Tibial nerve (tissue), 3 donors: ENCODE measurements around the gene ZBTB7C.

Experiments
- CTCF ChIP-seq, 5 experiments: fragments of 200-600 bp in 3 of 5; fragments of 450-650 bp in 2 of 5; sonication (generic) in 3 of 5; IDR thresholded peaks; one replicate each; pipeline ENCODE4 v1.5.1; 2016 to 2019; ENCODE audit warnings: antibody characterized with exemption in 5 of 5, mild to moderate bottlenecking in 3 of 5, moderate library complexity in 2 of 5
- POLR2A ChIP-seq, 2 donors: fragments of 450-650 bp; IDR thresholded peaks; one replicate each; pipeline ENCODE4 v1.6.1; 2017; ENCODE audit warnings: antibody characterized with exemption in 2 of 2, mild to moderate bottlenecking in 2 of 2, moderate library complexity in 2 of 2

- TF ChIP-seq CTCF (IDR thresholded peaks at IDR 0.05), result no peak
- TF ChIP-seq POLR2A (IDR thresholded peaks at IDR 0.05), result no peak
Observed at GRCh38 chr18:48048251-48048650, 360.9 kb downstream of the ZBTB7C start.
